Measurements from ENCODE around the gene PRKACG.

DNA sequence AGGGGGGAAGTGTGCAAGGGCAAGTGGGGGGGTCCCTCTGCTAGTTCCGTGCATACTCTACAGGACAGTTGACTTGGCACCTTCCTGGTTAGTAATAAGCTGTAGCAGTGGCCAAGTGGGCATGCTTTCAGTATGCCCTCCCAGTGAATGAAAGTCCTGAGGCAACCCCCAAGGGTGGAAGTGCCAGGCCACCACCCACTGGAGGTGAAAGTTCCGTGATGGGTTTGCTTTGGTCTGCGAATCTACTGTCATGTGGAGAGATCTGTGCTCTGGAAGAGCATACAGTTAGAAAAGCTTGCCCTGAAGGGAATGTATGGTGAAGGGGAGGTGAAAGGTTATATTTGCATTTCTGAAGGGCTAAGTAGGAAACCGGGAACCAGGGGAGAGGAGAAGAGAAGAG, 31.9 kb upstream of the PRKACG start:
- TF ChIP-seq, protein P1, sequence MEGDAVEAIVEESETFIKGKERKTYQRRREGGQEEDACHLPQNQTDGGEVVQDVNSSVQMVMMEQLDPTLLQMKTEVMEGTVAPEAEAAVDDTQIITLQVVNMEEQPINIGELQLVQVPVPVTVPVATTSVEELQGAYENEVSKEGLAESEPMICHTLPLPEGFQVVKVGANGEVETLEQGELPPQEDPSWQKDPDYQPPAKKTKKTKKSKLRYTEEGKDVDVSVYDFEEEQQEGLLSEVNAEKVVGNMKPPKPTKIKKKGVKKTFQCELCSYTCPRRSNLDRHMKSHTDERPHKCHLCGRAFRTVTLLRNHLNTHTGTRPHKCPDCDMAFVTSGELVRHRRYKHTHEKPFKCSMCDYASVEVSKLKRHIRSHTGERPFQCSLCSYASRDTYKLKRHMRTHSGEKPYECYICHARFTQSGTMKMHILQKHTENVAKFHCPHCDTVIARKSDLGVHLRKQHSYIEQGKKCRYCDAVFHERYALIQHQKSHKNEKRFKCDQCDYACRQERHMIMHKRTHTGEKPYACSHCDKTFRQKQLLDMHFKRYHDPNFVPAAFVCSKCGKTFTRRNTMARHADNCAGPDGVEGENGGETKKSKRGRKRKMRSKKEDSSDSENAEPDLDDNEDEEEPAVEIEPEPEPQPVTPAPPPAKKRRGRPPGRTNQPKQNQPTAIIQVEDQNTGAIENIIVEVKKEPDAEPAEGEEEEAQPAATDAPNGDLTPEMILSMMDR (IDR thresholded peaks at IDR 0.05; ENCODE audit: low read depth, low read length), result no peak
- TF ChIP-seq EZH2phosphoT487 (IDR thresholded peaks at IDR 0.05; ENCODE audit: low read depth), result no peak
